Measurements from ENCODE around the gene NFATC1.

NFATC1 gene

DNA sequence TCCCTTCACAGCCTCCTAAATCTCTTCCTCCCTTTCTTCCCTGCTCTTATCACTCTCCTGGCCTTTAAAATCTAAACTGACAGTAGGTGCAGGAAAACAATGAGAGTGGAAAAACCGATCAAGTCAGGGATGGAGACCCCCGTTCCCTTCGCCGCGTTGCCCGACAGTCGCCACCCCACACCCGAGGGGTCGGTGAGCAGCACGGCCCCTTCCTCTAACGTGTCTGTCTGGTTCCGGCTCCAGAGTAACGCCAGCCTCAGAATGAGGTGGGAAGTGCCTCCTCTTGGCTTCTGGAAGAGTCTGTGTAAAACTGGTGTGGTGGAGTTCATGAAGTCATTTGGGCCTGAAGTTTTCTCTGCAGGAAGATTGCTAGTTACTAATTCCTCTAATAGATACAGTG, 138.6 kb downstream of the NFATC1 start:
- in situ Hi-C loops (cut with HindIII; ENCODE audit: low sequenced_read_pairs): no loop called here
- no peak overlapping the region for H3K4me3 ChIP-seq (ENCODE audit: low read depth, low read length)
- no peak for DNase-seq (ENCODE audit: low read depth)
- TF ChIP-seq, protein P1, sequence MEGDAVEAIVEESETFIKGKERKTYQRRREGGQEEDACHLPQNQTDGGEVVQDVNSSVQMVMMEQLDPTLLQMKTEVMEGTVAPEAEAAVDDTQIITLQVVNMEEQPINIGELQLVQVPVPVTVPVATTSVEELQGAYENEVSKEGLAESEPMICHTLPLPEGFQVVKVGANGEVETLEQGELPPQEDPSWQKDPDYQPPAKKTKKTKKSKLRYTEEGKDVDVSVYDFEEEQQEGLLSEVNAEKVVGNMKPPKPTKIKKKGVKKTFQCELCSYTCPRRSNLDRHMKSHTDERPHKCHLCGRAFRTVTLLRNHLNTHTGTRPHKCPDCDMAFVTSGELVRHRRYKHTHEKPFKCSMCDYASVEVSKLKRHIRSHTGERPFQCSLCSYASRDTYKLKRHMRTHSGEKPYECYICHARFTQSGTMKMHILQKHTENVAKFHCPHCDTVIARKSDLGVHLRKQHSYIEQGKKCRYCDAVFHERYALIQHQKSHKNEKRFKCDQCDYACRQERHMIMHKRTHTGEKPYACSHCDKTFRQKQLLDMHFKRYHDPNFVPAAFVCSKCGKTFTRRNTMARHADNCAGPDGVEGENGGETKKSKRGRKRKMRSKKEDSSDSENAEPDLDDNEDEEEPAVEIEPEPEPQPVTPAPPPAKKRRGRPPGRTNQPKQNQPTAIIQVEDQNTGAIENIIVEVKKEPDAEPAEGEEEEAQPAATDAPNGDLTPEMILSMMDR (IDR thresholded peaks at IDR 0.05; ENCODE audit: low read depth, low read length, missing control alignments): no peak

DNA sequence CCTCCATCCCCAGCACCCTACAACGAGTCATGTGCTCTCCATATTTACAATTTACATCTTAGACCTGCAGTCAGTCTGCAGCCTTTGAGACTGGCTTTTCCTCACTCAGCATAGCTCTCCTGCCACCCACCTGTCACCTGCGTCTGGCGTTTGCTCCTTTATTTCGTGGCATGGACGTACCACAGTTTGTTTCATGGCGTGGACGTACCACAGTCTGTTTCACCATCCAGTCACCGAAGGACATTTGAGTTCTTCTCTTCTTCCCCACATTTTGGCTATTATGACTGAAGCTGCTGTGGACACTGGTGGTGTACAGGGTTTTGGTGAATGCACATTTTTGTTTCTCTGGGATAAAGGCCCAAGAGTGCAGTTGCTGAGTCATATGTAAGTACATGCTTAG, 142.0 kb downstream of the NFATC1 start:
- no peak for DNase-seq (ENCODE audit: low read depth)
- no peak overlapping the region for H3K4me3 ChIP-seq (ENCODE audit: low read depth, low read length)
- TF ChIP-seq, protein P1 (IDR thresholded peaks at IDR 0.05; ENCODE audit: low read depth, low read length, missing control alignments): no peak
- in situ Hi-C loops (cut with HindIII; ENCODE audit: low sequenced_read_pairs): loop anchor here (5.0 kb wide), 2 partner anchors 50 to 150 kb away; no protein-coding TSS in a partner anchor

DNA sequence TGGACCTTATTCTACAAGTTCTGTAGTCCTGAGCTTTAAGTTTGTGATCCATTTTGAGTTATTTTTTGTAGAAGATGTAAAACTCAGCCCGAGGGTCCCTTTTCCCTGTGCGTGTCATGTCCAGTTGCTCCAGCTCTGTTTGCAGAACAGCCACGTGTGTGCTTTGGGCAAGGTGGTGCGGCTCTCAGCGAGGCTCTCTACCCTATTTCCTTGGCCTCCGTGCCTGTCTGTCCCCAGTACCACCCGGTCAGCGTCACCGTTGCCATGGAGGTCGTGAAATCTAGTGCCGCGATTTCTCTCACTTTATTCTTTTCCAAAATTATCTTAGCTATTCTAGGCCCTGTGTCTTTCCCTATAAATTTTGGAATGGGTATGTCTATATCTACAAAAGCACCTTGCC, 142.9 kb downstream of the NFATC1 start:
- TF ChIP-seq, protein P1 (IDR thresholded peaks at IDR 0.05; ENCODE audit: low read depth, low read length, missing control alignments): no peak
- no peak for DNase-seq (ENCODE audit: low read depth)
- in situ Hi-C loops (cut with HindIII; ENCODE audit: low sequenced_read_pairs): loop anchor here (5.0 kb wide), 2 partner anchors 49 to 151 kb away; no protein-coding TSS in a partner anchor
- H3K4me3 ChIP-seq (ENCODE audit: low read depth, low read length): no peak overlapping the region

- no peak for DNase-seq (ENCODE audit: low read depth)
- TF ChIP-seq, protein P1 (IDR thresholded peaks at IDR 0.05; ENCODE audit: low read depth, low read length, missing control alignments): no peak
- in situ Hi-C loops (cut with HindIII; ENCODE audit: low sequenced_read_pairs): no loop called here
- H3K4me3 ChIP-seq (ENCODE audit: low read depth, low read length): no peak overlapping the region
Observed at GRCh38 chr18:79540161-79540903, 144.6 kb downstream of the NFATC1 start.

DNA sequence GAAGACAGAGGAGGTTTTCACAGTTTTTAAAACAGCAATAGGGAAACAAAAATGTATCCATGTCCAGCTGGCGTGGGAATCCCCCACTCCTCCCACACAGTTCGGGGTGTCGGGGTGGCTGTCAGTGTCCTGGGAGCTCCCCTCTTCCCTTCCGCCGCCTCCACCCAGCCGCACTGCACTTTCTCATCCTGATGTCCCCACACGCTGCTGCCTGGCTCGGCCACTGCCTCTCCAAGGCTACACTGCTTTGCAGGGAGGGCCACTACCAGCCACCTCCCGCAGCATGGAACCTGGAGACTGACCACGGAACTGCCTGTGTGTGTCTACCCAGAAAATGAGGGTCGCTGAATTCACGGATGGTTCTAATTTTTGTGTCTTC, 145.2 kb downstream of the NFATC1 start:
- H3K4me3 ChIP-seq (ENCODE audit: low read depth, low read length): no peak overlapping the region
- in situ Hi-C loops (cut with HindIII; ENCODE audit: low sequenced_read_pairs): no loop called here
- no peak for DNase-seq (ENCODE audit: low read depth)
- TF ChIP-seq, protein P1 (IDR thresholded peaks at IDR 0.05; ENCODE audit: low read depth, low read length, missing control alignments): no peak

GRCh38 chr18:79542213-79542612, 146.5 kb downstream of the NFATC1 start:
- in situ Hi-C loops (cut with HindIII; ENCODE audit: low sequenced_read_pairs): no loop called here
- TF ChIP-seq, protein P1 (IDR thresholded peaks at IDR 0.05; ENCODE audit: low read depth, low read length, missing control alignments): no peak
- DNase-seq (ENCODE audit: low read depth): no peak
- no peak overlapping the region for H3K4me3 ChIP-seq (ENCODE audit: low read depth, low read length)

Measured in astrocyte of the cerebellum (primary cell).